Measurements from ENCODE around the gene SIRT3.

Gene SIRT3

GRCh38 chr11:235997-236773 lies at the start of gene SIRT3 (continued):
- TF ChIP-seq ZFHX2 (tag by site-specific recombination; conservative IDR thresholded peaks at IDR 0.05), result no peak; the same call in 1 of the 2 replicates
- TF ChIP-seq ATF2 (tag by site-specific recombination; IDR thresholded peaks at IDR 0.05; ENCODE audit: low read depth), result no peak
- no peak for TF ChIP-seq ZSCAN18 (tag by site-specific recombination; IDR thresholded peaks at IDR 0.05)
- no peak for TF ChIP-seq SP2 (tag by site-specific recombination; IDR thresholded peaks at IDR 0.05)
- peak; percentile 52; the same call in 1 of the 2 replicates for TF ChIP-seq YY1 (tag by site-specific recombination; IDR thresholded peaks at IDR 0.05)

- Histone ChIP-seq H3K9me3 (ENCODE audit: control insufficient read depth, insufficient read depth, low read depth, low read length) (no peaks in the 10 kb centered on the region), H3K27ac (ENCODE audit: extremely low read depth, low read depth, low read length) (no peak overlapping the region), H3K4me3 (ENCODE audit: low read depth, low read length) (no peak overlapping the region), H3K36me3 (ENCODE audit: control insufficient read depth in 2 of 2, insufficient read depth in 1 of 2, low read length in 2 of 2) (peaks cover 0 to 1% of the 10 kb centered on the region in 2 experiments; a peak in 1 of 3 replicates), H3K4me1 (ENCODE audit: control insufficient read depth, insufficient read depth, low read length) (no peaks in the 10 kb centered on the region)
- ChIA-PET CTCF (interaction anchor here (1.0 kb wide), 1 partner anchor 35 kb away, joined by 3 read pairs; no protein-coding TSS in a partner anchor), POLR2A (no interaction called here)
- TF ChIP-seq PRDM1 (tag by site-specific recombination; IDR thresholded peaks at IDR 0.05), result 0 out of 2 replicates have a peak, but pooled peaks have one; percentile 19
- no peak for TF ChIP-seq ZNF19 (tag by site-specific recombination; IDR thresholded peaks at IDR 0.05; ENCODE audit: low read depth)
Observed at GRCh38 chr11:285894-286220, 49.7 kb upstream of the SIRT3 start.

- TF ChIP-seq BCL11B (tag by site-specific recombination; IDR thresholded peaks at IDR 0.05; ENCODE audit: low read depth) (no peak), ZBTB49 (tag by site-specific recombination; IDR thresholded peaks at IDR 0.05; ENCODE audit: low read depth) (no peak)
Observed at GRCh38 chr11:285021-285893, 49.1 kb upstream of the SIRT3 start.

More at GRCh38 chr11:285021-285893, 49.1 kb upstream of the SIRT3 start:
- Histone ChIP-seq H3K36me3 (ENCODE audit: control insufficient read depth in 2 of 2, insufficient read depth in 1 of 2, low read length in 2 of 2) (no peaks in the 10 kb centered on the region), H3K4me1 (ENCODE audit: control insufficient read depth, insufficient read depth, low read length) (no peaks in the 10 kb centered on the region), H3K9me3 (ENCODE audit: control insufficient read depth, insufficient read depth, low read depth, low read length) (no peaks in the 10 kb centered on the region), H3K4me3 (ENCODE audit: low read depth, low read length) (no peak overlapping the region), H3K27ac (ENCODE audit: extremely low read depth, low read depth, low read length) (no peak overlapping the region)
- CTCF ChIA-PET, result interaction anchor here (0.7 kb wide), 1 partner anchor 40 kb away, joined by 5 read pairs; no protein-coding TSS in a partner anchor
- POLR2A ChIA-PET, result no interaction called here
